Fibroblast of villous mesenchyme (primary cell): Measurements from ENCODE around the gene PCDHGA1. TPM values are rescaled to one million over a fixed set of nuclear protein-coding genes. Genes with fewer than 3 reads are reported as not detected.

Source experiments
- DNase-seq: peaks from one replicate; pipeline ENCODE4 v3.0.0-alpha.2; 2010; ENCODE audit warnings: low read depth
- H3K4me3 ChIP-seq: 2 replicates; pipeline ENCODE4 v1.5.1; 2011; ENCODE audit warnings: low read depth, mild to moderate bottlenecking, low read length
- CTCF ChIP-seq: IDR thresholded peaks from 2 replicates; pipeline ENCODE4 v1.5.1; 2012; ENCODE audit warnings: low read depth, mild to moderate bottlenecking, low read length; ENCODE audit not compliant: insufficient read depth
- total RNA-seq: library from RNA; depleted of rRNA; stranded (reverse); fragments of >200 nt; gene quantifications from 2 replicates; pipeline ENCODE4 v1.2.3, GENCODE V29; 2012

Gene PCDHGA1
- total RNA-seq, 1 donor = 0.86 TPM

GRCh38 chr5:141517312-141517711 lies 187.0 kb downstream of the PCDHGA1 start:
- no peak overlapping the region for H3K4me3 ChIP-seq
- no peak for DNase-seq
- no peak for TF ChIP-seq CTCF

- H3K4me3 ChIP-seq = no peak overlapping the region
- no peak for TF ChIP-seq CTCF
- peak; percentile 98 for DNase-seq
Observed at GRCh38 chr5:141517880-141518617, 187.7 kb downstream of the PCDHGA1 start.

GRCh38 chr5:141518618-141519015 lies 188.3 kb downstream of the PCDHGA1 start:
- no peak for TF ChIP-seq CTCF
- no peak overlapping the region for H3K4me3 ChIP-seq
- peak; percentile 65 for DNase-seq

- H3K4me3 ChIP-seq = no peak overlapping the region
- DNase-seq = no peak
- TF ChIP-seq CTCF = no peak
Observed at GRCh38 chr5:141519605-141520565, 189.6 kb downstream of the PCDHGA1 start.

GRCh38 chr5:141521244-141521781 lies 191.0 kb downstream of the PCDHGA1 start:
- no peak for TF ChIP-seq CTCF
- peak; percentile 98 for DNase-seq
- no peak overlapping the region for H3K4me3 ChIP-seq

- no peak overlapping the region for H3K4me3 ChIP-seq
- TF ChIP-seq CTCF = no peak
- no peak for DNase-seq
Observed at GRCh38 chr5:141522301-141522700, 192.0 kb downstream of the PCDHGA1 start.
